Stimulated activated naive CD8-positive, alpha-beta T cell treated with anti-CD3 and anti-CD28 coated beads, Interleukin-15, Interleukin-2, amounts not matched to agents 100 ng/mL and 50 ng/mL, for 24 hours (primary cell): ENCODE measurements around the gene ASCL3.
"Not testable (repeated sequence)": the region's sequence is repeated elsewhere in the genome, so short reads cannot be mapped to it uniquely, and the experiment has no call there.

Experiments used
- H3K27ac Mint-ChIP-seq: one replicate; pipeline ENCODE4 v1.8.0; 2021; ENCODE audit warnings: mild to moderate bottlenecking, mixed read lengths
- H3K27me3 Mint-ChIP-seq: one replicate; pipeline ENCODE4 v1.8.0; 2021; ENCODE audit warnings: mixed read lengths
- H3K36me3 Mint-ChIP-seq: one replicate; pipeline ENCODE4 v1.8.0; 2021; ENCODE audit warnings: low read depth, mixed read lengths
- H3K4me1 Mint-ChIP-seq: one replicate; pipeline ENCODE4 v1.8.0; 2021; ENCODE audit warnings: low read depth, mixed read lengths
- H3K4me3 Mint-ChIP-seq: one replicate; pipeline ENCODE4 v1.8.0; 2021; ENCODE audit warnings: mild to moderate bottlenecking, mixed read lengths
- H3K9me3 Mint-ChIP-seq: one replicate; pipeline ENCODE4 v1.8.0; 2021; ENCODE audit warnings: mixed read lengths

The ASCL3 gene

GRCh38 chr11:8905528-8906165 is 37.2 kb downstream of the ASCL3 start:
- Mint-ChIP-seq H3K36me3 (no peaks in the 10 kb centered on the region), H3K4me1 (peaks cover 36% of the 10 kb centered on the region), H3K27ac (no peak overlapping the region), H3K27me3 (peaks cover 3% of the 10 kb centered on the region), H3K9me3 (no peaks in the 10 kb centered on the region), H3K4me3 (no peak overlapping the region)

GRCh38 chr11:8899119-8899753 is 43.6 kb downstream of the ASCL3 start:
- Mint-ChIP-seq H3K27ac (no peak overlapping the region), H3K4me1 (no peaks in the 10 kb centered on the region), H3K4me3 (no peak overlapping the region), H3K27me3 (peaks cover 3% of the 10 kb centered on the region), H3K36me3 (peaks cover 4% of the 10 kb centered on the region), H3K9me3 (peaks cover 11% of the 10 kb centered on the region)

GRCh38 chr11:8891185-8891584 is 51.6 kb downstream of the ASCL3 start:
- H3K27me3 Mint-ChIP-seq: peaks cover 28% of the 10 kb centered on the region
- not testable (repeated sequence) for H3K36me3 Mint-ChIP-seq, H3K4me3 Mint-ChIP-seq, H3K9me3 Mint-ChIP-seq, H3K27ac Mint-ChIP-seq, H3K4me1 Mint-ChIP-seq
